Ishikawa (cell line): Measurements from ENCODE around the gene ABCA9.

ENCODE experiments used
- CEBPB ChIP-seq: IDR thresholded peaks from 2 replicates; pipeline ENCODE4 v1.6.1; 2012
- EGR1 ChIP-seq: IDR thresholded peaks from 2 replicates; pipeline ENCODE4 v1.6.1; 2012
- EP300 ChIP-seq: IDR thresholded peaks from 2 replicates; pipeline ENCODE4 v1.6.1; 2012; ENCODE audit warnings: borderline replicate concordance
- FOXM1 ChIP-seq: IDR thresholded peaks from 2 replicates; pipeline ENCODE4 v1.6.1; 2012; ENCODE audit warnings: low read depth, borderline replicate concordance
- MAX ChIP-seq: IDR thresholded peaks from 2 replicates; pipeline ENCODE4 v1.6.1; 2012
- NFIC ChIP-seq: IDR thresholded peaks from 2 replicates; pipeline ENCODE4 v1.6.1; 2012
- REST ChIP-seq: IDR thresholded peaks from 2 replicates; pipeline ENCODE4 v1.6.1; 2012; ENCODE audit warnings: low read depth, mild to moderate bottlenecking
- TAF1 ChIP-seq: IDR thresholded peaks from 2 replicates; pipeline ENCODE4 v1.6.1; 2012; ENCODE audit warnings: low read depth, mild to moderate bottlenecking
- TCF12 ChIP-seq: IDR thresholded peaks from 2 replicates; pipeline ENCODE4 v1.6.1; 2012; ENCODE audit warnings: low read depth
- TEAD4 ChIP-seq: IDR thresholded peaks from 2 replicates; pipeline ENCODE4 v1.6.1; 2012
- USF1 ChIP-seq: IDR thresholded peaks from 2 replicates; pipeline ENCODE4 v1.6.1; 2012
- ZBTB7A ChIP-seq: IDR thresholded peaks from 2 replicates; pipeline ENCODE4 v1.6.1; 2012; ENCODE audit warnings: low read depth

GRCh38 chr17:69059458-69060175 is 1.1 kb downstream of the ABCA9 start:
- TF ChIP-seq TAF1 (no peak), ZBTB7A (no peak), TEAD4 (no peak), TCF12 (no peak), EP300 (no peak), FOXM1 (no peak), CEBPB (no peak), MAX (no peak), REST (no peak), EGR1 (no peak), NFIC (no peak), USF1 (no peak)
